ENCODE results near the gene CAPZB. TPM values are rescaled to one million over a fixed set of nuclear protein-coding genes. Genes with fewer than 3 reads are reported as not detected.

Gene CAPZB
- total RNA-seq, 4 donors from 2014 or later: 58.2 to 109 (median 96.7) TPM

DNA sequence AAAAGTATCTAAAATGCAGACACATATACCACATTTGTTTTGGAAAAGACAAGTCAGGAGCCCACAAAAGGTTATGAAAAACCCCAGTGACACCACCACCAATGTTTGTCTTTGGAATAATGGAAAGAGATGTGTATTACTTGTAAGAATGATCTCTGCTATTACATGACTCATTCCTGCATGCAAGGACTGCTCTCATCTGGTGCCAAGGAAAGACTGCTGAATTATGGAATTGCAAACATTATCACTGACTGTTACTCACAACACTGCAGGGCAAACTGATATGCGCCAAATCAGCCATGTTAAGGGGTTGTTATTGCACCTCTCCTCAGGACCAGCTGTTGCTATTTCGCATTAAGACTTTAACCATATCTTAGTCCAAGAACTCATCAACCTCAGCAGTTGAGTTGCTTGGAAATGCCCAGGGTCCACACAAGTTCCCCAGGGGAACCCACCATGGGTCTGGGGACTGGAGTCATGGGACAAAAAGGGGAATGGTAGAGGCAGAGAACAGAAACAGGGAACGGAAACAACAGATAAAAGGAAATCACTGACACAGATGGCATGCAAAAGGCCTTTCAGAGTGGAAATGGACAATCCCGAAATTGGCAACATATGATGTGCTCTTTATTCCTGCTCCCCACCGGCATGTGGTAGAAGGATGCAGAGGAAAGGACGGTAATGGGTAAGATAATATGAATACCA, 34.4 kb downstream of the CAPZB start:
- Histone ChIP-seq H3K27me3 (no peaks in the 10 kb centered on the region), H3K27ac (peak overlapping the region in 3 of 4 donors; percentile 54 to 84 (median 75))
- TF ChIP-seq EP300 (IDR thresholded peaks at IDR 0.05) (peak in 1 of 2 donors; percentile 51), POLR2A (IDR thresholded peaks at IDR 0.05) (no peak)

DNA sequence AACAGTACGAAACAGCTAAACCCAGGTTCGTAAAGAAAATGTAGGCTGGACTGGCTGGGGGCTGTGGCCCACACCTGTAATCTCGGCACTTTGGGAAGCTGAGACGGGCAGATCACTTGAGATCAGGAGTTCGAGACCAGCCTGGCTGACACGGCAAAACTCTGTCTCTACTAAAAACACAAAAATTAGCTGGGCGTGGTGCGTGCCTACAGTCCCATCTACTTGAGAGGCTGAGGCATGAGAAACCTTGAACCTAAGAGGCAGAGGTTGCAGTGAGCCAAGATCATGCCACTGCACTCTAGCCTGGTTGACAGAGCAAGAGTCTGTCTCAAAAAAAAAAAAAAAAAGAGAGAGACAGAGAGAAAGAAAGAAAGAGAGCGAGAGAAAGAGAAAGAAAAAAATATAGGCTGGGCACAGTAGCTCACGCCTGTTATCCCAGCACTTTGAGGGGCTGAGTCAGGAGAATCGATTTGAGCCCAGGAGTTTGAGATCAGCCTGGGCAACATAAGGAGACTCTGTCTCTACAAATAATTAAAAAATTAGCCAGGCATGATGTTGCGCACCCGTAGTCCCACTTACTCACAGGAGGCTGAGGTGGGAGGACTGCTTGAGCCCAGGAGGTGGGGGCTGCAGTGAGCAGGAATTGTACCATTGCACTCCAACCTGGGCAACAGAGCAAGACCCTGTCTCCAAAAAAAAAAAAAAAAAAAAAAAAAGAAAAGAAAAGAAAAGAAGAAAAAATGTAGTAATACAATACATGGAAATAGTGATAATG, 35.7 kb downstream of the CAPZB start:
- Histone ChIP-seq H3K9me3 (no peaks in the 10 kb centered on the region), H3K27me3 (no peaks in the 10 kb centered on the region), H3K36me3 (peaks cover 0 to 6% (median 0%) of the 10 kb centered on the region in 3 donors), H3K4me1 (peaks cover 0 to 96% (median 84%) of the 10 kb centered on the region in 4 donors), H3K4me3 (no peak overlapping the region), H3K27ac (peak overlapping the region in 3 of 4 donors; percentile 66 to 84 (median 83))
- WGBS, 2 donors: 80 to 84% methylated on average over 13 of the region's 13 CpGs
- DNase-seq (ENCODE audit: low spot score in 2 of 2): no peak
- TF ChIP-seq, protein P1, sequence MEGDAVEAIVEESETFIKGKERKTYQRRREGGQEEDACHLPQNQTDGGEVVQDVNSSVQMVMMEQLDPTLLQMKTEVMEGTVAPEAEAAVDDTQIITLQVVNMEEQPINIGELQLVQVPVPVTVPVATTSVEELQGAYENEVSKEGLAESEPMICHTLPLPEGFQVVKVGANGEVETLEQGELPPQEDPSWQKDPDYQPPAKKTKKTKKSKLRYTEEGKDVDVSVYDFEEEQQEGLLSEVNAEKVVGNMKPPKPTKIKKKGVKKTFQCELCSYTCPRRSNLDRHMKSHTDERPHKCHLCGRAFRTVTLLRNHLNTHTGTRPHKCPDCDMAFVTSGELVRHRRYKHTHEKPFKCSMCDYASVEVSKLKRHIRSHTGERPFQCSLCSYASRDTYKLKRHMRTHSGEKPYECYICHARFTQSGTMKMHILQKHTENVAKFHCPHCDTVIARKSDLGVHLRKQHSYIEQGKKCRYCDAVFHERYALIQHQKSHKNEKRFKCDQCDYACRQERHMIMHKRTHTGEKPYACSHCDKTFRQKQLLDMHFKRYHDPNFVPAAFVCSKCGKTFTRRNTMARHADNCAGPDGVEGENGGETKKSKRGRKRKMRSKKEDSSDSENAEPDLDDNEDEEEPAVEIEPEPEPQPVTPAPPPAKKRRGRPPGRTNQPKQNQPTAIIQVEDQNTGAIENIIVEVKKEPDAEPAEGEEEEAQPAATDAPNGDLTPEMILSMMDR (IDR thresholded peaks at IDR 0.05): no peak

More for the DNA sequence above, 34.4 kb downstream of the CAPZB start:
- Histone ChIP-seq H3K9me3 (no peaks in the 10 kb centered on the region), H3K4me1 (peaks cover 0 to 96% (median 82%) of the 10 kb centered on the region in 4 donors), H3K4me3 (no peak overlapping the region), H3K36me3 (peaks cover 0 to 6% (median 0%) of the 10 kb centered on the region in 3 donors)
- no peak for DNase-seq (ENCODE audit: low spot score in 2 of 2)
- WGBS, 2 donors: 61 to 64% methylated on average over 6 of the region's 6 CpGs

DNA sequence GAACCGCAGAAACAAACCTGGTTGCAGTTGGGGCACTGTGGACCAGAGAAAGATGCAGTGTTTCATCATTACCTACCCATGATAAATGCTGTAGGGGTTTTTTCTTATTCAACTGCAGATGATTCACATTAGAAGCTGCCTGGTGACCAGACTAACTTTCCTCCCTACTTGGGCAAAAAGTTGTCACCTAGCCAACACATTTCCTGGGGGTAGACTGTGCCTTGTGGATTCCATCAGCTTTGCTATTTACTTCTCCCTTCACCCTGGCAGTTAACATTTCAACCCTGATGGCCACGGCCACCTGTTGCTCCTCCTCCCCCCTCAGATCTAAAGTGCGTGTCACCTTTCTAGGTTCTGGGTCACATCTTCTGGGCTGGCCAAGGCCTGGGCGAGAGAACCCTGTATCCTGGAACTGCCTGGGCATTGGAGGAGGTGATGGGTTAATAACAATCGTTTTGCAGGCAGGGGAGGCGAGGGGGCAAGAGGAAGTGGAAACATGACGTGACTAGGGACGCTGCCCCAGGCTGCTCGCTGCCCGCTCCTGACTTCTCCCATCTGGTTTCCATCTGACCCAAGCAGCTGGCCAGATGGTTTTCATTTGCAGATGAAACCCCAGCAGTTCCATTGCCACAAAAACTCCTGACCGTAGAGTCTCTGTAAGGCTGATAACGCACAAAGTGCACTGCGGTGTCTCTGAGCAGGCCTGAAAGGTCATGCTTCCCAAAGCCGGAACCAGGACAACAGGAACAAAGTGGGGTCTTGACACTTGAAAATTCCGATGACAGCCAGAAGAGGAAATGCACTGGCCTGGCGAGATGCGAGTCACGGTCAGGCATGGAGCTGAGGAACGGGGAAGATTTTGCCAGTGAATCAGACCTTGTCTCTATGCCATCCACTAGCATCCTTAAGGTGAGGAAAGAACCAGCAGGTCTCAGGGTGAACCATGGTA, 36.6 kb downstream of the CAPZB start:
- Histone ChIP-seq H3K4me1 (peaks cover 0 to 96% (median 81%) of the 10 kb centered on the region in 4 donors), H3K9me3 (no peaks in the 10 kb centered on the region), H3K36me3 (peaks cover 0 to 6% (median 0%) of the 10 kb centered on the region in 3 donors), H3K27me3 (no peaks in the 10 kb centered on the region), H3K27ac (peak overlapping the region; percentile 5 to 84 (median 74)), H3K4me3 (no peak overlapping the region)
- WGBS, 2 donors: 36 to 42% methylated on average over 19 of the region's 19 CpGs
- TF ChIP-seq EP300 (IDR thresholded peaks at IDR 0.05) (peak in 1 of 2 donors; percentile 89), POLR2A (IDR thresholded peaks at IDR 0.05) (no peak)
- peak; percentile 50 to 72 for DNase-seq (ENCODE audit: low spot score in 2 of 2)

DNA sequence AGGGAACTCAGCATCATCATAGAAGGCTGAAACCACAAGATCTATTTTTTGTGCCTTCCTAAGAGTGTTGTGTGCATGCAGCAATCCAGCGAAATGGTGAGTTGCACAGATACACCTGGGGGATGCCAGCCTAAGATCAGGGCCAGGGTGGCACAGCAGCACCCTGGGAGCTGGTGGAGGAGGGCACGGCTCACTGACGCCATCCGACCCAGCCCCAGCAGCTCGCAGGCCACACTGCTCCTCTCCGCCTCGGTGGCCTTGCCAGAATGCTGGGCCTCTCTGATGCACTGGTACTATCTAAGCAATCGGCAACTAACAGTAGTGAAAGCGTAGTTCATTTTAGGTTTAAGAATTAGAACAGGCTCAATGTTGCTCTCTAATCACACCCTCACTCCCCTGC, 37.8 kb downstream of the CAPZB start:
- no peak for DNase-seq (ENCODE audit: low spot score in 2 of 2)
- Histone ChIP-seq H3K27ac (peak overlapping the region; percentile 5 to 84 (median 74)), H3K4me3 (no peak overlapping the region), H3K4me1 (peaks cover 0 to 96% (median 80%) of the 10 kb centered on the region in 4 donors), H3K9me3 (no peaks in the 10 kb centered on the region), H3K27me3 (no peaks in the 10 kb centered on the region), H3K36me3 (peaks cover 0 to 6% (median 0%) of the 10 kb centered on the region in 3 donors)
- 50 to 69% methylated on average over 2 to 9 of the region's 9 CpGs for WGBS, 2 donors
- TF ChIP-seq, protein P1 (IDR thresholded peaks at IDR 0.05): no peak
- no peak for TF ChIP-seq EP300 (IDR thresholded peaks at IDR 0.05)
- TF ChIP-seq POLR2A (IDR thresholded peaks at IDR 0.05): no peak

GRCh38 chr1:19445417-19446342, 39.7 kb downstream of the CAPZB start:
- H3K27ac ChIP-seq: peak overlapping the region in 3 of 4 donors; percentile 19 to 76 (median 60)
- H3K27me3 ChIP-seq: no peaks in the 10 kb centered on the region
- TF ChIP-seq, protein P1 (IDR thresholded peaks at IDR 0.05): peak in 2 of 5 experiments; percentile 16 to 30
- no peak for TF ChIP-seq POLR2A (IDR thresholded peaks at IDR 0.05)
- peak in 1 of 2 donors; percentile 10 for TF ChIP-seq EP300 (IDR thresholded peaks at IDR 0.05)
- H3K4me3 ChIP-seq: no peak overlapping the region
- peaks cover 0 to 92% (median 69%) of the 10 kb centered on the region in 4 donors for H3K4me1 ChIP-seq
- H3K9me3 ChIP-seq: no peaks in the 10 kb centered on the region
- peaks cover 0 to 6% (median 0%) of the 10 kb centered on the region in 3 donors for H3K36me3 ChIP-seq
- 42 to 52% methylated on average over 13 of the region's 13 CpGs for WGBS, 2 donors
- DNase-seq (ENCODE audit: low spot score in 2 of 2): no peak
